Measurements from ENCODE around the gene TMPRSS3. TPM values are rescaled to one million over a fixed set of nuclear protein-coding genes. Genes with fewer than 3 reads are reported as not detected.

The TMPRSS3 gene
- total RNA-seq, 1 experiment from 2014 or later = 10.3 TPM

DNA sequence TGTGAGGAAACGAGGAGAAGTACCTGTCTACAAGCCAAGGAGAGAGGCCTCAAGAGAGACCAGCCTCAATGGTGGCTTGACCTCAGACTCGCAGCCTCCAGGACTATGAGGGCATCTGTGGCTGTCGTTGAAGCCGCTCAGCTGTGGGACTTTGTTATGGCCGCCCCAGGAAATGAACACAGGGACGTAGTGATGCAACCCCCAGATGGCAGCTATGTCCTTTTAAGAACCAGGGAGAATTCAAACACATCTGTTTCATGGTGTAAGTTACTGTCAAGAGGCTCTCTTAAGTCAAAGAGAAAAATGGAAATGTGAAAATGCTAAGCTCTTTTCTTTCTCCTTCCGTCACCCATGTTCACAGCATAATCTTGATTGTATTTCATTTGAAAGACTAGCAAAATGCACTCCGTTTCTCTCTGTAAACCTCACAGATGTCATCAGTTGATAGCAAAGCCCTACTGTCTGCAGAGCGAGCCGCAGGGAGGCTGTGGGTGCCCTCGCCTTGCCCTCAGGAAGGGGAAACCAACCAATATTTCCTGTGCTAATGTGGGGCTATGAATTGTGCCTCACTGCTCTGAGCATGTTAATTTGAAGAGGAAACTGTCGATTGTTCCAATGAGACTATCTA, 29.2 kb upstream of the TMPRSS3 start:
- CTCF ChIA-PET = no interaction called here
- Mint-ChIP-seq H3K27ac (ENCODE audit: unreplicated experiment) (no peak overlapping the region), H3K27me3 (ENCODE audit: unreplicated experiment) (peaks cover 17% of the 10 kb centered on the region), H3K4me3 (ENCODE audit: low read depth, unreplicated experiment) (no peak overlapping the region), H3K9me3 (ENCODE audit: low read depth, unreplicated experiment) (no peaks in the 10 kb centered on the region), H3K4me1 (ENCODE audit: low read depth, unreplicated experiment) (no peaks in the 10 kb centered on the region), H3K36me3 (ENCODE audit: insufficient read depth, unreplicated experiment) (no peaks in the 10 kb centered on the region)
- TF ChIP-seq, protein P1, sequence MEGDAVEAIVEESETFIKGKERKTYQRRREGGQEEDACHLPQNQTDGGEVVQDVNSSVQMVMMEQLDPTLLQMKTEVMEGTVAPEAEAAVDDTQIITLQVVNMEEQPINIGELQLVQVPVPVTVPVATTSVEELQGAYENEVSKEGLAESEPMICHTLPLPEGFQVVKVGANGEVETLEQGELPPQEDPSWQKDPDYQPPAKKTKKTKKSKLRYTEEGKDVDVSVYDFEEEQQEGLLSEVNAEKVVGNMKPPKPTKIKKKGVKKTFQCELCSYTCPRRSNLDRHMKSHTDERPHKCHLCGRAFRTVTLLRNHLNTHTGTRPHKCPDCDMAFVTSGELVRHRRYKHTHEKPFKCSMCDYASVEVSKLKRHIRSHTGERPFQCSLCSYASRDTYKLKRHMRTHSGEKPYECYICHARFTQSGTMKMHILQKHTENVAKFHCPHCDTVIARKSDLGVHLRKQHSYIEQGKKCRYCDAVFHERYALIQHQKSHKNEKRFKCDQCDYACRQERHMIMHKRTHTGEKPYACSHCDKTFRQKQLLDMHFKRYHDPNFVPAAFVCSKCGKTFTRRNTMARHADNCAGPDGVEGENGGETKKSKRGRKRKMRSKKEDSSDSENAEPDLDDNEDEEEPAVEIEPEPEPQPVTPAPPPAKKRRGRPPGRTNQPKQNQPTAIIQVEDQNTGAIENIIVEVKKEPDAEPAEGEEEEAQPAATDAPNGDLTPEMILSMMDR (IDR thresholded peaks at IDR 0.05; ENCODE audit: unreplicated experiment) = no peak
- intact Hi-C loops (cut with micrococcal nuclease; ENCODE audit: unreplicated experiment) = no loop called here
- no peak for DNase-seq
- no TSS peak for BruUV-seq (replicated peaks)

DNA sequence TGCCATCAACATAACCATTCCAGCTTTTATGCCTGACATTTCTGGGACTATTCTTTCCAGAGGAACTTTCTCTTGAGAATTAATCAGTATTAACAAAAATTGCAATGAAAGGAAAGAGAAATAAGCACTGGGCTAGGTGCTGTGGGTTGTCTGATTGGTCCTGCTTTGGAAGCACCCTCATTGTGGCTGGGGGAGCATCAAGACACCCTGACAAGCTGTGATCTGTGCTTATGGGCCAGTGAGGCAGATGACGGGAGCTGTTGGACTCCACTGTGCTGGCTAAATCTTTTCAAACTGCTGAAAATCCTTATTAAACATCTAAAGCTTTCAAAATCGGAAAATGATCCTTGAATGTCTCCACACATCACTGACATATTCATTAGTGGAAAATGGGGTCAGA, 27.8 kb upstream of the TMPRSS3 start:
- H3K27ac Mint-ChIP-seq (ENCODE audit: unreplicated experiment) = no peak overlapping the region
- CTCF ChIA-PET = no interaction called here
- no TSS peak for BruUV-seq (replicated peaks)
- peaks cover 17% of the 10 kb centered on the region for H3K27me3 Mint-ChIP-seq (ENCODE audit: unreplicated experiment)
- H3K4me1 Mint-ChIP-seq (ENCODE audit: low read depth, unreplicated experiment) = no peaks in the 10 kb centered on the region
- no peaks in the 10 kb centered on the region for H3K36me3 Mint-ChIP-seq (ENCODE audit: insufficient read depth, unreplicated experiment)
- intact Hi-C loops (cut with micrococcal nuclease; ENCODE audit: unreplicated experiment) = no loop called here
- H3K9me3 Mint-ChIP-seq (ENCODE audit: low read depth, unreplicated experiment) = no peaks in the 10 kb centered on the region
- TF ChIP-seq, protein P1 (IDR thresholded peaks at IDR 0.05; ENCODE audit: unreplicated experiment) = no peak
- no peak for DNase-seq
- no peak overlapping the region for H3K4me3 Mint-ChIP-seq (ENCODE audit: low read depth, unreplicated experiment)

GRCh38 chr21:42423197-42423675, 27.4 kb upstream of the TMPRSS3 start:
- H3K27ac Mint-ChIP-seq (ENCODE audit: unreplicated experiment) = no peak overlapping the region
- intact Hi-C loops (cut with micrococcal nuclease; ENCODE audit: unreplicated experiment) = no loop called here
- DNase-seq = no peak
- H3K36me3 Mint-ChIP-seq (ENCODE audit: insufficient read depth, unreplicated experiment) = no peaks in the 10 kb centered on the region
- no peaks in the 10 kb centered on the region for H3K9me3 Mint-ChIP-seq (ENCODE audit: low read depth, unreplicated experiment)
- H3K4me1 Mint-ChIP-seq (ENCODE audit: low read depth, unreplicated experiment) = no peaks in the 10 kb centered on the region
- TF ChIP-seq, protein P1 (IDR thresholded peaks at IDR 0.05; ENCODE audit: unreplicated experiment) = no peak
- H3K27me3 Mint-ChIP-seq (ENCODE audit: unreplicated experiment) = peaks cover 17% of the 10 kb centered on the region
- no TSS peak for BruUV-seq (replicated peaks)
- no peak overlapping the region for H3K4me3 Mint-ChIP-seq (ENCODE audit: low read depth, unreplicated experiment)
- CTCF ChIA-PET = no interaction called here

DNA sequence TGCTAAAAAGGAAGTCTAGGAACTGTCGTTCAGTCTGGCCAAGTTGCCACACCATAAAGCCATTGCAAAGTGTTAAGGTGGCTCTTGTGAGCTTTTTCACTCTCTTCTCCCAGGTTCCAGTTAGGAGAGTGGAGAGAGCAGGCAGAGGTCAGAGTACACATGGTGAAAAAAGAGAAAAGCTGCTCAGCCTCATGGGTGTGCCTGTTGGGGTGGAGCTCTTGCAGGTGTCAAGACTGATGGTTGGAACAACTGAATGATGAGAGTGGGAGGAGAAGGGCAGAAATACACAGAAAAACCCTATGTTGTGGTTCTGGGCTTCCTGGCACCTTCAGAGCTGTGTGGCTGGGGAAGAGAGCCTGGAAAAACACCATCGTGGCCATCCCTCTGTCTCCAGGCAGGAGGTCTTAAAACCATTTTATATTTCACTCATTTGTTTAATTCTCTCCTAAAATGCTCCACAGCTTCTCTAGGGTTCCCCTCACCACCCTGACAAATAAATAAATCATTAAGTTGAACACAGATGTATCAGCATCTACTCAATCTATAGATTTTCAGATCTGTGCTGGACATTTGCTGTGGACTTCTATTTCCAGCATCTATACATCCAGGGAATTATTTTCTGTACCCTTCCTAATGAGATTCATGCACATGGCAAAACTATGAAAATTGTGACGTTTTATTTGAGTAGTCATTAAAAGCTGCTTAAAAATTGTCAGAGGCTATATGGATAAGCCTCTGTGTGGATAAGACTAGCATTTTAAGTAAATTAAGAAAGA, 25.4 kb upstream of the TMPRSS3 start:
- CTCF ChIA-PET = no interaction called here

More for the DNA sequence above, 25.4 kb upstream of the TMPRSS3 start:
- BruUV-seq (replicated peaks) = no TSS peak
- Mint-ChIP-seq H3K4me3 (ENCODE audit: low read depth, unreplicated experiment) (no peak overlapping the region), H3K9me3 (ENCODE audit: low read depth, unreplicated experiment) (no peaks in the 10 kb centered on the region), H3K27ac (ENCODE audit: unreplicated experiment) (no peak overlapping the region), H3K4me1 (ENCODE audit: low read depth, unreplicated experiment) (no peaks in the 10 kb centered on the region), H3K36me3 (ENCODE audit: insufficient read depth, unreplicated experiment) (no peaks in the 10 kb centered on the region), H3K27me3 (ENCODE audit: unreplicated experiment) (peaks cover 15% of the 10 kb centered on the region)
- intact Hi-C loops (cut with micrococcal nuclease; ENCODE audit: unreplicated experiment) = no loop called here
- no peak for DNase-seq
- TF ChIP-seq, protein P1 (IDR thresholded peaks at IDR 0.05; ENCODE audit: unreplicated experiment) = no peak

All from Calu3 (cell line).